ENCODE data around the gene MORC2.

The MORC2 gene

DNA sequence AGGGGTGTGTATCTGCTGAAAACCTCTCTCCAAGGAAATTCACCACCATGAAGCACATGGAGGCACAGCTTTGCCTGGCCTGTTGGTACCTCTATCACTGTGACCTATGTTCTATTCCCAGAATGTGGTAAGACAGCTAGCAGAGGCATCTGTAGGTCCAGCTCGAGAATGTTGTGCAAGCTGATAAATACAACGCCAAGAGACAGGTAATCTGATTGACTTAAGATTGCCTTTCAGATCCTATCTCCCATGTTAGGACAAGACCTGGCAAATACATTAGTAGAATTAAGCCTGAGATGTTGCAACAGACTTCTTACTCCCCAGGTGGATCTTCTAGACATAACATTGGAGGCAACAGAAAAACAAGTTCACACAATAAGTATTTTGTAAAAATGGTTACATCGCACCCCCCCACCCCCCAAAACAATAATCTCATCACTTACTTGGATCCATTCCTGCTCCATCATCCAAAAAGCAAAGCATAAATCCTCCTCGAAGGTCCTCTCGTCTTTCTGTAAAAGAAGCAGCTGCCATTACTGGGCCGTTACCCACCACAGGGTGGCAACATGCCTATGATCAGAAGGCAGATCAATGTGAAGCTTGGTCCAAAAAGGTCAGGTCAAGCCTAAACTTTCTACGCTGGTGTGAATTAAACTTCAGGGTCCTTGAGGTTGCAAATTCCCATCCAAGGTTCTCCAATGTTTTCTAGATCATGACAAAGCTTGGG, 18.5 kb downstream of the MORC2 start:
- DNase-seq (ENCODE audit: low spot score), result no peak

DNA sequence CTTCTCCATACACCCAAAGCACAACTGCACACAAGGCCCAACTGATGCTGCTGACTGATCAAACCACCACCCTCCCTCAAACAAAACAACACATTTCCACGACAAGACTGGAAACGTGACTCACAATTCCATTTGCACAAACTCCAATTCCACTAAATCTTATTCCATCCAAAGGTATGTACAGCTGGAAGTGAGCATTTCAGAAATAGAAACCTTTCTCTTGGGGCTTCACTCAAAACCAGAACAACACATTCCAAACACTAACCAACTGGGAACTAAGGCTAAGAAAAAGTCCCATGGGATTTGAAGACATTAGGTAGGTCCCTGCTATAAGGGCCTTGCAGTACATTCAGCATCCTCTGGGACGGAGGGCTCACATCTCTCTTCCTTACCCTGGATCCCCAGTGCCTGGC, 19.6 kb downstream of the MORC2 start:
- DNase-seq (ENCODE audit: low spot score), result peak; percentile 10

DNA sequence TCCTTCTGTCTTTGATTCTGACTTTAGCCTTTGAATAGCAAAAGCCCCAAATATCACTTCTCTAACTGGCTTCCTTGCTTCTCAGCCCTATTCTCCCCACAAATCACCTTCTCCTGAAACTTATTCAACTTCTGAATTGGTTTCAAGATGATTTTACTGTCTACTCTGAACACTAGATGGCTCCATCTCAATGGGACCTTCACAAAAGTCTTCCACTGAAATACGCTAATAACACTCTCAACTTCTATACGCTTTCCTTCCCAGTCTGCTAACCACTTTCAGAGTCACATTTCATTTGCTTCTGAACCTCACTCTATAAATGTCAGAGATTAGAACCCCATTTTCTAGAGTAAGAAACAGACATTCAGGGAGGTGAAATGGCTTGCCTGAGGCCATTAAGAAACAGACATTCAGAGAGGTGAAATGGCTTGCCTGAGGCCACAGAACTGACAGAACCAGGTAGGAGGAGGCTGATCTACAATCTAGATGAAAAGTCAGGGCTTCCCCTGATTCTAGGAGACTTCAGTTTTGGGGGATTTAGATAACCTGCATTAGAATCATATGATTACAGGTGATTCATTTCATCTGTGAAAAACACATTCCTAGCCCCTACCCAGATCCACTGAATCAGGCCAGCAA, 20.6 kb downstream of the MORC2 start:
- DNase-seq (ENCODE audit: low spot score), result peak; percentile 62

DNA sequence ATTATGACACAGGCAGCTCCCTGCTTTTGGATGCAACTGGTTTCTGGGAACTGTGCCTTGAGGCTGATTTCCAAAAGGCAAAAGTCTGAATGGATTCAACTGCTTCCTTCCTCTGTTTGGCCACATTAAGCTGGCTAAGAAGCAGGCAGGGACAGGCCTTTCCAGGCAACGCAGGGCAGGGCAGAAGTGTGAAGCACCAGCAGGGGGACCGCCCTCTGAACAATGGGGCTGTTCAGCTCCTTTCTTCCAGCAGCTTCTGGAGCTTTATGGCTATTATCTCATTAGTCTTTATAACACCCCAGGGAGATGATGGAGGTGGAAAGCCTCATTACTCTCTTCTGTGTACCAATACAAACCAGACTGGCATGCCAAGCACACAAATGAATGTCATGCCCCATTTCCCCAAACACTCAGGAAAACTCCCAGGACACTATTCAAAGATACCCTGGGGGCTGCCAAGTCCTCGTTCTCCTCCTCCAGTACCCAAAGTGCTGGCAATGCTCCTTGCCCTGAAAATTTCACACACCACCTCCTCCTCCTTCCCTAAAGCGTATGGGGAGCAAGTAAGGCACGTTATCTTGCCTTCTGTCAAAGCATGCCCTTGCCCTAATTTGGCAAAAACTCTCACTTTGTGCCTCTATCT, 21.3 kb downstream of the MORC2 start:
- peak; percentile 26 for DNase-seq (ENCODE audit: low spot score)

DNA sequence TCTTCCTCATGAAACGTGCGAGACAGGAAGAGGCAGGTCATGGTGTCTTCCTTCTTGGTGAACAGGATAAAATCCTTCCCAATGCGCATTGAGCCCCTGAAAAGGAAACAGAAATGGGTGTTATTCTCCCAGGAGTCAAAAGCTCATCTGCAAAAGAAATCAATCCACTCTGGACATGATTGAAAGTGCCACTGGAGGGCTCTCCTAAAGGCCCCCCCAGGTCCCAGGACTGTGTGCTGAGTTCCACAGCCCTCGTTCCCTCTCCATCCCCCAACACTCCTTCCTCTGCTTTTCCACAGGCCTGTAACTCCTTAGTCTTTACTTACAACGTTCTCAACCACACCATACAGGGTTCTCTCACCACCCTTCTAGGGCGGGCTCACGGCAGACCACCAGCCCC, 22.2 kb downstream of the MORC2 start:
- DNase-seq (ENCODE audit: low spot score), result no peak

DNA sequence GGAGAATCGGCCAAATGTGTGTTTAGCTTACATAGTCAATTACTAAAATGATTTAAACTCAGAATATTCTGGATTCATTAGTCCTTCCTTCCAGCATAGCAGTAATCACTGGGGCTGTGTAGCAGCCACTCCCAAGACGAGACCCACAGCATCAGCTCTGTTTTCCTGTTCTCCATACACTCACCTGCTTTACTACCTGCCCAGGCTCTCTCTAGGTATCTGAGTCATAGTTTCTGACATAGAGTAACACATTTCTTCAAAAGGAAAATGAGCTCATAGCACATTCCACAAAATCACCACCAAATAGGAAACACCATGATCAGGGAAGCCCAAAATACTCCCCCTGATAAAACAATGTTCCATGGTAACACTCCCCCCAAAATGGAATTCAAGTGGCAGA, 22.9 kb downstream of the MORC2 start:
- DNase-seq (ENCODE audit: low spot score), result no peak

DNA sequence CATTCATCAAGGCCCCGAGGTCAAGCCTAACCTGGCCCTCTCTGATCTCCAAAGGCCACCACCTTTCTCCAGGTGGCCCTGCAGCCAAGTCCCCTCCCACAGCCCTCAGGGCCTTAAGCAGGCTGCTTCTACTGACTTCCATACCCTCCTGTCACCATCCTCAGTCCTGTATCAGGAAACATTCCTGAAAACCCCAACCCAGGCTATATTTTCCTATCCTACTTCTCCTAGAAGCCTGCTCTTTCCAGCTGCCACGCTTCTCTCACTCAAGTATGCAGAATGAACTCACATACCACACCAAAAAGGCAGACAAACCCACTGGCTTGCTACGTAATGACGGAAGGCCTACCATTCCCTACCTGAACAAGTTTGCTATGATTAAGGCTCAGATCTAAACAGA, 23.6 kb downstream of the MORC2 start:
- DNase-seq (ENCODE audit: low spot score), result no peak

DNA sequence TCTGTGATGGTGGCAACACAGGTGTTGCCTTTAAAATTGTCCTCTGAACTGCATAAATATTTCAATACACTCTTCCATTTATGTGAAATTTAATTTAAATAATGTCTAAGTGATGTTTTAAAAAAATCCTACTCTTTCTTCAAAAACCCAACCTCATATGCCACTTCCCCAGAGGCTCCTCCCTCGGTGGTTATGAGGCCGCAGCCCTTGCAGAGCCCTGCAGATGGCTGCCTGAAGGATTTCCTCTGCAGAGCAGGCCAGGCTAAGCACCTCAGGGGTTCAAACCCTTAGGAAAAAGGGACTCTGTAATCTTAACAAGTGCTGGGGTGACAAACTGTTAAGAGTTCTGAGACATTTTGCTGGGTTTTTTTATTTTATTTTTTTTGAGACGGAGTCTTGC, 25.2 kb downstream of the MORC2 start:
- no peak for DNase-seq (ENCODE audit: low spot score)

DNA sequence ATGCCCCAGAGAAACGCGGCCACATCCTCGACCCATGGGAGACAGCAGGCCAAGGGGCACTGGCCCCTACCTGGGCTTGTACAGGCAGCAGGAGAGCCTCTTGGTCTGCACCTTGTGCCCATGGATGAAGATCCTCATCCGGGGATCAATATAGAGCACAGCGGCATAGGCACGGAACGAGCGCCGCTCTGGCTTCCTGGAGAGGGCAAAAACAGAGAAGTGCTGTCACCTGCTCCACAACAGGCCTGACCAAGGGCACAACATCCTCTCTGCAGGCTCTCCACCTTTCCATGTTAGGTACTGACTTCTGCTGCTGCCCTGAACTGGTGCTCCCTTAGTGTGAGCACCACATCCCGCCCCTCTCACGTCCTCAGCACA, 27.2 kb downstream of the MORC2 start:
- DNase-seq (ENCODE audit: low spot score), result no peak

DNA sequence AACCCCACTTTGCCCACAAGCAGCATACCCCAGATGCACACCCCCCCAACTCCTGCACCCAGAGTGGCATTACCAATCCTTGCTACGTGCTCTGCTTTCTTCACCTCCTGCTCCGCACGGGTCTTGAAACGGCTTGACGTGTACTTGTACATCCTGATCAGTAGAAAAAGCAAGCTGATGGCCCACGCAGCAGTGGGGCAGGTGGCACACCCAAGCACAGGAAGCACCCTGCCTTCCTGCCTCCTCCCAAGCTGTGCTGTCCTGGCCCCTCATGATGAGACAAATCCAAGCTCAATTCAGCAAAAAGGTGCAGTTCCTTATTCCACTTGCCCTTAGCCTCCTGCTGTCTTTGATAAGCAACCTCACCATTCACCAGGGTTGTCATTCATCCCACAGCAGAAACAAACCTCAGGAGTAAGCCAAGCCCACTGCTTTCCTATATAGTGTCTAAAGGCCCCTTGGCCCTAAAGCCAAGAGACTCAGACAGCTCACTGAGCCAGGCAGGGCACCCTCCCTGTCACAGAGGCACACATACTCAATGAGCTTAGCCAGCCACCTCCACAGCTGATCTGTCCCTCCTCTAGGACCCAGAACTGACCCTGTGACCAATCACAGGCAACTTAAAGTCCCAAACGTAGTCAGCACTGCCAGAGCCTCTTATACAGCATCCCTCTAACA, 27.8 kb downstream of the MORC2 start:
- DNase-seq (ENCODE audit: low spot score), result no peak

DNA sequence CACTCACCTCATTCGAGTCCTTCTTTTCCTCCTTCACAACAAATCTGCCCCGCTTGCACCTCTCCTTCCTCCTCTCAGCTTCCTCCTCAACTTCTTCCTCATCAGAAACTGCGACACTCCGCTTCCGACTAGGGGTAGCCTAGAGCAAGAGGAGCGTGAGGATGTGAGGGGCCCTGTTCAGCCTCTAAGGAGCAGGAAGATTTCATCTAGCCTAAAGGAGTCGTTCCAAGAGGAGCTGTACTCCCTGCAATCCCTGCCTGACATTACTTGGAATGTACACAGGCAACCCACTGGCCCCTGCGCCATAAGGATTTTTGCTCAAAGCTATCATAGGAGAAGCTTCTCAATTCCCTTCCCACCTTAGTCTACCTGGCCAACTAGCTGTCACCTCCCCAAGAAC, 34.5 kb downstream of the MORC2 start:
- no peak for DNase-seq (ENCODE audit: low spot score)

DNA sequence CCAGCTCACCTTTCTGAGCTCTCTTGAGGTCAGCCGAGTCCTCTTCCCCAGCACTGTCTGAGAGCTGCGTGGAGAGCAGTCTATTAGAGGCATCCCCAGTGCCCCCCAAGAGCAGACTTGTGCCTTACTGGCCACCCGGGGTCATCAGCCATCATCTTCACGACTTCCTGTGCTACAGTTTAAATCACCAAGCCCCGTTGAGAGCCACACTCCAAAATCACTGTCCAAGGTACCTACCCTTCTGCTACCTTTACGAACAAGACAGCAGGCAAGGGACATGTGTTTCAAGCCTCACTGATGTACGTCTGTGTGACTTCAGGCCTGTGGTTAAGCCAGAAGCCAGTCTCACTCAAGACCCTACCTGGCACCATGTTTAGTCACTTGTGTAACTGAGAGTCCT, 35.1 kb downstream of the MORC2 start:
- no peak for DNase-seq (ENCODE audit: low spot score)

DNA sequence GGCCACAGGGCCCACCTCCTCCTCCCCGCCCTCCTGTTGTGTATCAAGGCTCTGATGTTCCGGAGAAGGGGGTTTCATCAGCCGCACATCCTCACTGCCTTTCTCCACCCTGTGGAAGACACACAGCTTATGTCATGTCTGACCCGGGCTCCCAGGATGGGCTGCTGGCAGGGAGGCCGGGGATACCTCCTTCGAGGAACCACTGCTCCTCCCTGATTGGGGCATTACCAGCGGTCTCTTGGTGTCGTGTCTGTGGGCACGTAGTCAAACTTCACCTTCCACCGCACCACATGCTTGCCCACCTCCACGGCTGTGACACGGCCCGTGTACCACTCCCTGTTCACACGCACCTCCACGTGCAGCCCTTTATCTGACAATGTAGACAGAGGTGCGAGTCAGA, 35.9 kb downstream of the MORC2 start:
- DNase-seq (ENCODE audit: low spot score), result no peak

DNA sequence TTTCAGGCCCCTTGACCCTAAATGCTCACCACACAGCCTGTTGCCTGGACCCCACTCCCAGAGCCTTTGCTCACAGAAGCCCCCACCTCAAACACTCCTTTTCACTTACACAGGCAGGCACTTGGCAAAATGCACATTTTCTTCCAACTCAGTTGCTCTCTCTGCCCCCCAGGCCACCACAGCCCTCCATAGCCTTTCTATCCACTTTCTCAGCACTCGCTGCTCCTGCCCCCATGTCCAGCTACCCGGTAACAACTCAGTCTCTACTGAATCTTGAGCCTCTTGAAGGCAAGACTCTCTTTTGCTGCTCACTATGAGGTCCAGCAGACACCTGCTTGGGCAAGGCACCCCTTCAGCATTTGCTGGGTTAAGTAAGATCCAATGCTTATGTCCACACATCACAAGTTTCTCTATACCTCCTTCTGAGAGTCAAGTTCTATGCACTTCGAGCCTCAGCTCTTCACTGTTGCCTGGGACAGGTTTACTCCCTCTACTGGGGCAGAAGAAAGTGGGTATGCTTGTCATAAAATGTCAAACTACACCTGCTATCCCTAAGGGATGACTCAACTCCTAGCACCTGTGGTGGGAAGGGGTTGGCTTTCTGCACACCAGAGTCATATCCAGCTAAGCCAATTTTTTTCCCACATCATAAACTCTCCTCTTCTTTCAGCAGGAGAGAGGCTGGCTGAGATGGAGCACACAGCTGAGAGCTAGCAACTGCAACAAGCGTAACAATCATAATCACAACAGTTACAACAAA, 36.9 kb downstream of the MORC2 start:
- DNase-seq (ENCODE audit: low spot score), result no peak

DNA sequence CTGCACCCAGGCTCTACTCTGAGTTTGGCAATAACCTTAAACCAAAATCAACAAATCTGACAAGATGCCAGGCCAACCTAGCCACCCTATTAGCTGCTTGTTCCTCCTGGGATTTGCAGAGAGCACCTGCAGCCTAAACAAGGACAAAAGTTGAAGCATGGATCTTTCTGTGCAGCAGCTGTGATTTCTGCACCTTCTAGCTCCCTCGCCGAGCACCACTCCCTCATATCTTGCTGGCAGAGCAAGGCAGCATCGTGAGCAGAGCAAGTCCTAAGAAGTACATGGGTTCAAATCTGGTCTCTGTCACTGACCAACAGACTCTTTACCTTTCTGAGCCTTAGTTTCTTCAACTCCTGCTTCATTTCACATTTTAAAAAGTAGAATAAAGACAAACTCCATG, 38.3 kb downstream of the MORC2 start:
- no peak for DNase-seq (ENCODE audit: low spot score)

DNA sequence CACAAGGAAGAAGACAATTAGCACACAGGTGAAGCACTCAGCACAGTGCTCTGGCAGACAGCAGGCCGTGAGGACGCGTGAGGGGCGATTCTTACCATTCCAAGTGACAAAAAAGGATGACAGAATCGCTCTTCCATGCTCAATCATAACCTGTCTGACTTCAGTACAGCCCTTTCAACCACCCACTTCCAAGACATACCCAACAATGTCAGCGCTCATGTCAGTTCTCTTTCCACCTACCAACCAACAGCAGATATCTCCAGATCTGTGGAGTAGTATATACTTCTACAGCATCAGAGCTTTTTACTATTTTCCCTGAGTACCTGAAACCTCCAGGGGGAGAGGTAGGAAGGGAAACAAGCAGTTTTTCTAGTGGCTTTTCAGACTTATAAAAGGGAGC, 40.2 kb downstream of the MORC2 start:
- no peak for DNase-seq (ENCODE audit: low spot score)

DNA sequence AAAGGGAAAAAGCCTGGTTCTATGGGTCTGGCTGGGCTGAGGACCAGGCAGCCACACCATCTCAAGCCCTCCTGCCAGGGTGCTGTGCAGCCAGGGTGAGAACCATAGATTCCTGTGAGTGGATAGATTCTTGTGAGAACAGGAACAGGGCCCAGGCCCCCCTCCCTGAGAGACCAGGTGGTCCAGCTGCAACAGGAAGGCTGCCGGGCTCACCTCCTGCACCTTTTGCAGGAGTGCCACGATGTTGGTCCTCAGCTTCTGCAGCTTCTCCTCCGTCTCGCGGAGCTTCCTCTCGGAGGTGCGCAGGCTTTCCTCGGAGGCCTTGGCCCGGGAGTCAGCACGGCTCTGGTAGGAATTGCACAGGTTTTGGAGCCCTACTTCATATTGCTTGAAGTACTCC, 40.8 kb downstream of the MORC2 start:
- DNase-seq (ENCODE audit: low spot score), result no peak

DNA sequence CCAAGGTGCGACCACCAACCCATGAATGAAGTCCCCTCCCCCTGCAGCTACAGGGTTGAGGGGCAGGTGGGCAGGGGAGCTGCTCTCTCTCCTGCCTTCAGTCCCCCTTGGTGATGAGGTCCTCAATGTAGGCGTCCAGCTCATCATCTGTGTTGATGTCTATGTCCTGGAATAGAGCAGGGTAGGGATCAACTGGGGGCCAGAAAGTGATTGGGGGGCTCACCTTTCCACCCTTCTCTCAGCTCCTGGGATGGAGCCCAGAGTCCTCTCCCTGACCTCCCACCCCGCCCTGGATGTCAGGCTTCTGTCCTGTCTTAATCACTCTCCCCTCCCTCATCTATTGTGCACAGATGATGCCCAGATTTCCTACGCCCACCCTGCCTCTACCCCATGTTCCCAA, 41.9 kb downstream of the MORC2 start:
- DNase-seq (ENCODE audit: low spot score), result no peak

DNA sequence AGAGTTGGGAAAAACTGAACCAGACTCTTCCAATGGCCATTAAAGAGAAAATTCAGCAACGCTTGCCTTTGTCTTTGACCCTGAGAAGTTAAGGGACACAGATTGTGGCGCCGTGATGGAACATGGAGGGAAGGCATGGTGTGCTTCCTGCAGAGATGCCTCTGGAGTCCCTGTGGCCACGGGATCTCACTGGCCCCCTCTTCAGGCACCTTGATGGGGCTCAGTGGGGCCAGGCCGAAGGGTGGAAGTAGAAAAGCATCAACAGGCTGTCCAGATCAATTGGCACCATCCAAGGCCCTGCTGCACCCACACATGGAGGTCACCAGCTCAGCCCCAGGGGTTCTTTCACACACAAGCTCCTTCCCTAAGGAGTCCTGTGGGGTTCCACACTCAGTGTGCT, 42.9 kb downstream of the MORC2 start:
- DNase-seq (ENCODE audit: low spot score), result no peak

DNA sequence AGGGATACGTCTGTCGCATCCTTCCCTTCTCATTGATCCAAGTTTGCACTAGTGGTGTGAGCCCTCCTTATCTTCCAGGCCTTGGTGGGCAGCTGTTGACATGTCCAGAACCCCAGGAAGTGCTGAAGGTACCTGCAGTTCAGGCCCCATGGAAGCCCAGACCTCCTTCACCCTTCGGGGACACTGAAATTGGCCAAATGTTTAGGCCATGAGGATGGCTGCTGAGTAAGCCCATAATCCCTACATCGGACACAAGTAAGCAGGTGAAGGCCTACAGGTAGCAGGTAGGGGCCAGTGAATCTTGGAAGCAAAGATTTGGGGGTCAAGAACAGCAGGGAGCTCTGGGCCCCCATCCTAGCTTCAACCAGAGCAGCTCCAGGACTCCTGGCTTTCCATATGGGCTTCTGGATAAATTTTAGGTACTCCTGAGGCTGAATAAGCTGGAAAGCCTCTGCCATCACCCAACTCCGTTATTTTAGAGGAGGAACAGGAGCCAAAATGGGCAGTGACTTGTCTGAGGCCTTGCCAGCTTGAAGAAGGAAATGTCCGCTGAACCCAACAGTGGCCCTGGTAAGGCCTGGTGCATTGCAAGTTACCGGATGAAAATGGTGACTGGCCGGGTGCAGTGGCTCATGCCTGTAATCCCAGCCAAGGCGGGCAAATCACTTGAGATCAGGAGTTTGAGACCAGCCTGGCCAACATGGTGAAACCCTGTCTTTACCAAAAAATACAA, 45.2 kb downstream of the MORC2 start:
- no peak for DNase-seq (ENCODE audit: low spot score)

DNA sequence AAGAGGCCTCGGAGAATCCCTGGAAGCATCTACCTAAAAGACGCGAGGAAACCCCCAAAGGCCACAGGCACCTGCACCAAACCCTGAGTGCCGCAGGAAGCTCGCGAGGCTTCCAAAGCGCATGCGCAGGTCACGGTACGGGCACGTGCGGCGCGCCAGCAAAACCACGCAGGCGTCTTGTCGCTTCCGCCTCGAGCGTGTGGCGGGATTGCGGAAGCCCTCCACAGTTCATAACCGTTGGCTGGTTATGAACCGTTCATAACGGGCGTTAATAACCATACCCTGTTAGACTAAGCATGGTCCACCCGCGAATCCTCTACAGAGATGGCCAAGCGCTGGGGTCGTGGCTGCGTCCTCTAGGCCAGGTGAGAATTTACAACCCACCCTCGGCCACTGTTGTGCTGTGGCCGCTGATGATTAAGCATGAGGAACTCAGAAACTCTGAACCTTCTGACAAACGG, 46.4 kb downstream of the MORC2 start:
- peak; percentile 44 for DNase-seq (ENCODE audit: low spot score)

DNA sequence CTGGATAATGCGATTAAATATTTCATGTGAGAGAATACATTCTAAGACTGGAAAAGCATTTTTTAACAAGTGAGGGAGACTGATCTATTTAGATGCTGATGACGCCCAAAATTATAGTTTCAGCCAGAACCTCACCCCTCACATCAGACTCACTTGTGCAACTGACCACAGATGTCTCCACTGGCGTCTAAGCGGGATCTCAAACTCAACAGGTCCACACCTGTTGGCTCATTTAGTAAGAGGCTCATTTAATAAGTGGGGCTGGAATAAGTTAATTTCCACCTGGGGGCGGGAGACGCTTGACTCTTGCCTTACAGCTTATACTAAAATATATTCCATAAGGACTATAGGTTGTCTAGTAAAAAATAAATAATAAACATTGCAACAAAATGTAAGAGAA, 47.5 kb downstream of the MORC2 start:
- DNase-seq (ENCODE audit: low spot score), result no peak

Measured in kidney capillary endothelial cell (primary cell).